Measurements from ENCODE around the gene ERP44. TPM values are rescaled to one million over a fixed set of nuclear protein-coding genes. Genes with fewer than 3 reads are reported as not detected.

Gene ERP44
- total and polyA plus RNA-seq, 3 donors from 2014 or later = 14.6 to 18.3 (median 17.8) TPM

GRCh38 chr9:100131875-100132430, 33.2 kb upstream of the ERP44 start:
- Histone ChIP-seq H3K27me3 (no peaks in the 10 kb centered on the region), H3K27ac (no peak overlapping the region), H3K4me1 (no peaks in the 10 kb centered on the region), H3K36me3 (ENCODE audit: low read depth, missing control alignments) (no peaks in the 10 kb centered on the region), H3K4me3 (no peak overlapping the region), H3K9me3 (no peaks in the 10 kb centered on the region)
- intact Hi-C loops (cut with DNase I; ENCODE audit: low total_unique reads) = no loop called here
- 97% methylated on average over 3 of the region's 3 CpGs for WGBS, 2 donors
- TF ChIP-seq CTCF (IDR thresholded peaks at IDR 0.05) = no peak
- no peak for TF ChIP-seq POLR2A (IDR thresholded peaks at IDR 0.05)
- DNase-seq = no peak

- 68 to 78% methylated on average over 1 of the region's 1 CpG for WGBS, 2 donors
These were observed 32.4 kb upstream of the ERP44 start for GRCh38 chr9:100131216-100131615.

GRCh38 chr9:100129772-100130171, 31.0 kb upstream of the ERP44 start:
- TF ChIP-seq CTCF (IDR thresholded peaks at IDR 0.05) (no peak), POLR2A (IDR thresholded peaks at IDR 0.05) (no peak)

More at GRCh38 chr9:100131216-100131615, 32.4 kb upstream of the ERP44 start:
- intact Hi-C loops (cut with DNase I; ENCODE audit: low total_unique reads) = no loop called here
- H3K27ac ChIP-seq = no peak overlapping the region
- DNase-seq = no peak
- no peak overlapping the region for H3K4me3 ChIP-seq
- no peaks in the 10 kb centered on the region for H3K4me1 ChIP-seq
- no peaks in the 10 kb centered on the region for H3K36me3 ChIP-seq (ENCODE audit: low read depth, missing control alignments)
- no peaks in the 10 kb centered on the region for H3K9me3 ChIP-seq
- TF ChIP-seq CTCF (IDR thresholded peaks at IDR 0.05) = no peak
- no peak for TF ChIP-seq POLR2A (IDR thresholded peaks at IDR 0.05)
- no peaks in the 10 kb centered on the region for H3K27me3 ChIP-seq

GRCh38 chr9:100126423-100126822, 27.6 kb upstream of the ERP44 start:
- Histone ChIP-seq H3K27ac (no peak overlapping the region), H3K9me3 (no peaks in the 10 kb centered on the region), H3K27me3 (no peaks in the 10 kb centered on the region), H3K36me3 (ENCODE audit: low read depth, missing control alignments) (no peaks in the 10 kb centered on the region), H3K4me3 (no peak overlapping the region), H3K4me1 (no peaks in the 10 kb centered on the region)
- intact Hi-C loops (cut with DNase I; ENCODE audit: low total_unique reads) = no loop called here
- no peak for TF ChIP-seq POLR2A (IDR thresholded peaks at IDR 0.05)
- 94 to 97% methylated on average over 2 of the region's 2 CpGs for WGBS, 2 donors
- DNase-seq = no peak

More at GRCh38 chr9:100129772-100130171, 31.0 kb upstream of the ERP44 start:
- Histone ChIP-seq H3K4me1 (no peaks in the 10 kb centered on the region), H3K9me3 (no peaks in the 10 kb centered on the region), H3K27ac (no peak overlapping the region), H3K27me3 (no peaks in the 10 kb centered on the region), H3K4me3 (no peak overlapping the region), H3K36me3 (ENCODE audit: low read depth, missing control alignments) (no peaks in the 10 kb centered on the region)
- intact Hi-C loops (cut with DNase I; ENCODE audit: low total_unique reads) = no loop called here
- no peak for DNase-seq

GRCh38 chr9:100125910-100126309, 27.1 kb upstream of the ERP44 start:
- intact Hi-C loops (cut with DNase I; ENCODE audit: low total_unique reads) = no loop called here
- H3K27me3 ChIP-seq = no peaks in the 10 kb centered on the region
- H3K36me3 ChIP-seq (ENCODE audit: low read depth, missing control alignments) = no peaks in the 10 kb centered on the region
- H3K4me3 ChIP-seq = no peak overlapping the region
- H3K4me1 ChIP-seq = no peaks in the 10 kb centered on the region
- no peak for DNase-seq
- H3K9me3 ChIP-seq = no peaks in the 10 kb centered on the region
- WGBS, 2 donors = 91 to 100% methylated on average over 2 of the region's 2 CpGs
- no peak for TF ChIP-seq POLR2A (IDR thresholded peaks at IDR 0.05)
- no peak for TF ChIP-seq CTCF (IDR thresholded peaks at IDR 0.05)
- H3K27ac ChIP-seq = no peak overlapping the region
